GM19455 (cell line): ENCODE results near the gene ZBTB25.
"Not testable (repeated sequence)": the region's sequence is repeated elsewhere in the genome, so short reads cannot be mapped to it uniquely, and the experiment has no call there.

Experiments used
- ATAC-seq: cut with Tn5 transposase; IDR thresholded peaks from one replicate; pipeline ENCODE4 v1.9.1; 2021; ENCODE audit not compliant: unreplicated experiment

ZBTB25 gene

GRCh38 chr14:64503434-64504309 lies at the start of gene ZBTB25:
Gene ZBTB25 (minus strand): TSS chr14:64503838. CDS start chr14:64490533, 13,305 bp downstream.
- ATAC-seq: peak; percentile 50

- ATAC-seq: no peak
Measured at GRCh38 chr14:64550621-64551333, 47.1 kb upstream of the ZBTB25 start.

- no peak for ATAC-seq
Measured at GRCh38 chr14:64549791-64550620, 46.4 kb upstream of the ZBTB25 start, which contains the start of gene PPP1R36. Gene PPP1R36 (plus strand): TSS chr14:64549961. CDS start chr14:64549998, 37 bp downstream.

GRCh38 chr14:64549016-64549415 lies 45.4 kb upstream of the ZBTB25 start:
- no peak for ATAC-seq

DNA sequence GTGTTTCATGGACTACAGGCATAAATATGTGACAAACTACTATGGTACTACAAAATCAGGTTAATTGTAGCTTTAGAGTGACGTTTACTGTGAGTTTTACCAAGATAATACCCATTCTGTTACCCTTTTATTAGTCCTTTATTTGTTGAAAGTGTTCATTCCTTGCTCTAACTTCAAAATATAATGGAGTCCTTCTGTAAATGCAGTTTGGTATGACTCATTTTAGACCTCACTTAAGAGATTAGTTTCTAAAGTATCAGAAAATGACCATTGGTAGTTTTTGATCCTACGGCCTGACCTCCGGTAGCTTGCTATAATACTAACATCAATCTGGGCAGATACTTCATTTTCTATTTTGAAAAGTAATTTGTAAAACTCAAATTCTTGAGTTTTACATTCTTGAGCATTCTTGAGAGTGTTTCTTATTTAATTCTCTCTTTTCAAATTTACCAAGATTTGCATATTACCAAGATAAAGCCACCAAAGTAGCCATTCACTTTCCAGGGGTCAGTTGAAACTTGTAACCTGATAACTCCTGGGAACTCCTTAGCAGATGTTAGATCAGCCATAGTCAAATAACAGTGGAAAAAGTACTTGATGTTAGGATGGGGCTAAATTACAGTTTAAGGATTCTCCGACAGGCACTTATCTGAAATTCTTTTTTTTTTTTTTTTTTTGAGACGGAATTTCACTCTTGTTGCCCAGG lies 41.1 kb upstream of the ZBTB25 start:
- ATAC-seq: no peak

GRCh38 chr14:64542836-64543201 lies 39.2 kb upstream of the ZBTB25 start:
- no peak for ATAC-seq

DNA sequence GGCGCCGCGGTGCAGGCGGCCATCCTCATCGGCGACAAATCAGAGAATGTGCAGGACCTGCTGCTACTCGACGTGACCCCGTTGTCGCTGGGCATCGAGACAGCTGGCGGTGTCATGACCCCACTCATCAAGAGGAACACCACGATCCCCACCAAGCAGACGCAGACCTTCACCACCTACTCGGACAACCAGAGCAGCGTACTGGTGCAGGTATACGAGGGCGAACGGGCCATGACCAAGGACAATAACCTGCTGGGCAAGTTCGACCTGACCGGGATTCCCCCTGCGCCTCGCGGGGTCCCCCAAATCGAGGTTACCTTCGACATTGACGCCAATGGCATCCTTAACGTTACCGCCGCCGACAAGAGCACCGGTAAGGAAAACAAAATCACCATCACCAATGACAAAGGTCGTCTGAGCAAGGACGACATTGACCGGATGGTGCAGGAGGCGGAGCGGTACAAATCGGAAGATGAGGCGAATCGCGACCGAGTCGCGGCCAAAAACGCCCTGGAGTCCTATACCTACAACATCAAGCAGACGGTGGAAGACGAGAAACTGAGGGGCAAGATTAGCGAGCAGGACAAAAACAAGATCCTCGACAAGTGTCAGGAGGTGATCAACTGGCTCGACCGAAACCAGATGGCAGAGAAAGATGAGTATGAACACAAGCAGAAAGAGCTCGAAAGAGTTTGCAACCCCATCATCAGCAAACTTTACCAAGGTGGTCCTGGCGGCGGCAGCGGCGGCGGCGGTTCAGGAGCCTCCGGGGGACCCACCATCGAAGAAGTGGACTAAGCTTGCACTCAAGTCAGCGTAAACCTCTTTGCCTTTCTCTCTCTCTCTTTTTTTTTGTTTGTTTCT lies 38.6 kb upstream of the ZBTB25 start:
- ATAC-seq: no peak

- no peak for ATAC-seq
Measured at GRCh38 chr14:64541261-64541971, 37.8 kb upstream of the ZBTB25 start.

GRCh38 chr14:64540208-64541202 lies 36.9 kb upstream of the ZBTB25 start, which contains the start of gene HSPA2:
Gene HSPA2 (plus strand): TSS chr14:64540741. CDS start chr14:64540850, 109 bp downstream.
- peak; percentile 93 for ATAC-seq

DNA sequence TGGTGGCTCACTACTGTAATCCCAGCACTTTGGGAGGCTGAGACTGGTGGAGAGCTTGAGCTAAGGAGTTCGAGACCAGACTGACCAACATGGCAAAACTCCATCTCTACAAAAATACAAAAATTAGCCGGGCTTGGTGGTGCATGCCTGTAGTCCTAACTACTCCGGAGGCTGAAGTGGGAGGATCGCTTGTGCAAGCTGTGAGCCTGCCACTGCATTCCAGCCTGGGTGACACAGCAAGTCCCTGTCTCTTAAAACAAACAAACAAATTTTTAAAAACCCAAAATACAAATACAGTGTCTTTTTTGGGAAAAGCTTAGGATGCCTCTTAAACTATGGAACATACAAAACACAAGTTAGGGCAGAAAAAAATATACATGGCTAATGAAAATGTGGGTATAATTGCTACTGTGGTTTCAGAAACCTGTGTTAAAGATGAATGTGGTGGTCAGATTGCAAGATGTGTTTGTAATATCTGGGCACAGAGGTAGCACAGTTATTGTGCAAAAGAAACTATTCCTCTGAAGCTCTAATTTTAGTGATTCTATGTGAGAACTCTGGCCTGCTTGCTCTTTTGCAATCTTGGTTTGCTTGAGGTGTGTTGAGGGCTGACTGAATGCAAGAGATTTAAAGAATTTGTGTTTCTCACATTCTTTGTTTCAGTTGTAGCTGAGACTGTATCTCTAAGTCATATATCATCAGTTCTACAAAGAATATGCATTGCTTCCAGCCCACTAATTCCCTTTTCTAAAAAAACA lies 33.0 kb upstream of the ZBTB25 start:
- ATAC-seq: no peak

GRCh38 chr14:64531567-64531966 lies 27.9 kb upstream of the ZBTB25 start:
- no peak for ATAC-seq

GRCh38 chr14:64525354-64525753 lies 21.7 kb upstream of the ZBTB25 start:
- no peak for ATAC-seq

GRCh38 chr14:64522591-64523355 lies 19.1 kb upstream of the ZBTB25 start:
- no peak for ATAC-seq

GRCh38 chr14:64520699-64521098 lies 17.1 kb upstream of the ZBTB25 start:
- no peak for ATAC-seq

DNA sequence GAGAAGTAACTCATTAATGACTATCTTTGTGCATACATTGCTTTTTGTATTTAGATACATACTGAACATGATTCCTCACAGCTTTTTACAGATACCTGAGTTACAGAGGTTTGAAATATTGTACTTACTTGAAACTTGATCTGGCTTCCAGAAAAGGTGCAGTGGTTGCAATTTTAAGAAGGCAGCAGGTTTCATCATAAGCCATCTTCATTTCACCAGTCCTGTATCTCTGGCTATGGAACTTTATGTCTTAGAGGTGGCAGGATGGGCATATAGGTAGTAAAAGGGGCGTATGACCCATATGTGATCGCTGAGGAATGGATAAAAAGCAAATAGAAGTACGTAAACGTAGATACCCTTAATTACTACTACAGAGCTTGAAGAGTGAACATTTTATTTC lies 14.6 kb upstream of the ZBTB25 start:
- no peak for ATAC-seq

- not testable (repeated sequence) for ATAC-seq
Measured at GRCh38 chr14:64517667-64518066, 14.0 kb upstream of the ZBTB25 start.
